Endothelial cell of umbilical vein (primary cell): ENCODE results near the gene FIBCD1. TPM values are rescaled to one million over a fixed set of nuclear protein-coding genes. Genes with fewer than 3 reads are reported as not detected.

ENCODE experiments used
- BruUV-seq: library from RNA; stranded (reverse); fragments of 400-500 nt; replicated peaks from 2 replicates; lab custom pipeline; 2021; lab: Mats Ljungman, UMichigan
- CTCF ChIA-PET: fragments of 300-600, 350-600 bp; sonication (Branson Sonifier 250); formaldehyde crosslinking; loops from one replicate; lab custom pipeline; 2021; ENCODE audit warnings: antibody characterized with exemption, inconsistent platforms; lab: Charles Lee
- POLR2A ChIA-PET: fragments of 300-600, 350-600 bp; sonication (Branson Sonifier 250); formaldehyde crosslinking; loops from one replicate; lab custom pipeline; 2021; ENCODE audit warnings: antibody characterized with exemption, inconsistent platforms; lab: Charles Lee
- DNase-seq: peaks from one replicate; pipeline ENCODE4 v3.0.0-alpha.2; 2011; ENCODE audit warnings: low read depth, low spot score
- FAIRE-seq: peaks from 2 replicates; lab custom pipeline; 2011; peaks lifted over from hg19 to GRCh38; lab: Jason Lieb, UNC
- H2AFZ ChIP-seq: 2 replicates; pipeline ENCODE4 v1.6.0; 2012; ENCODE audit warnings: low read depth, low read length, control low read depth, inconsistent platforms
- H3K27ac ChIP-seq: 2 replicates; pipeline ENCODE4 v1.5.1; 2011; ENCODE audit warnings: low read depth, mild to moderate bottlenecking, control low read depth, low read length, moderate library complexity; ENCODE audit not compliant: insufficient read depth
- H3K27me3 ChIP-seq, 2 experiments: 2 replicates each; pipeline versions ENCODE4 v1.6.0 to v1.6.1; 2011; ENCODE audit warnings: low read length in 2 of 2, mixed read lengths in 1 of 2; ENCODE audit not compliant: control insufficient read depth in 2 of 2, insufficient read depth in 2 of 2
- H3K36me3 ChIP-seq, 2 experiments: 2 replicates in 1 of 2; 3 replicates in 1 of 2; pipeline ENCODE4 v1.5.1; 2011; ENCODE audit warnings: low read length in 2 of 2, mild to moderate bottlenecking in 1 of 2, moderate library complexity in 1 of 2; ENCODE audit not compliant: control insufficient read depth in 2 of 2, insufficient read depth in 2 of 2; ENCODE audit errors: extremely low read depth in 1 of 2
- H3K4me1 ChIP-seq: 3 replicates; pipeline ENCODE4 v1.5.1; 2011; ENCODE audit warnings: mild to moderate bottlenecking, low read length; ENCODE audit not compliant: control insufficient read depth, insufficient read depth; ENCODE audit errors: extremely low read depth
- H3K4me2 ChIP-seq: 2 replicates; pipeline ENCODE4 v1.6.1; 2011; ENCODE audit warnings: low read length, control low read depth, mixed read lengths; ENCODE audit not compliant: insufficient read depth
- H3K4me3 ChIP-seq, 3 experiments: fragments of 200-600 bp in 1 of 3; sonication (generic), shearing (Covaris generic) in 1 of 3; replicated peaks in 1 of 3; 2 replicates each; pipeline ENCODE4 v1.5.1; 2011 to 2016; ENCODE audit warnings: control low read depth in 3 of 3, low read length in 3 of 3, mild to moderate bottlenecking in 2 of 3, inconsistent platforms in 1 of 3, low read depth in 1 of 3, moderate library complexity in 1 of 3; ENCODE audit not compliant: insufficient read depth in 1 of 3
- H3K79me2 ChIP-seq: 2 replicates; pipeline ENCODE4 v1.6.0; 2012; ENCODE audit warnings: low read length, inconsistent platforms; ENCODE audit not compliant: control insufficient read depth, insufficient read depth
- H3K9ac ChIP-seq: replicated peaks from 2 replicates; pipeline ENCODE3; 2011; ENCODE audit warnings: low read length, control low read depth; ENCODE audit not compliant: insufficient read depth; ENCODE audit errors: extremely low read depth
- H3K9me1 ChIP-seq: replicated peaks from 3 replicates; pipeline ENCODE4 v1.6.0; 2011; ENCODE audit warnings: mild to moderate bottlenecking, low read length; ENCODE audit not compliant: control insufficient read depth, insufficient read depth; ENCODE audit errors: extremely low read depth
- H3K9me3 ChIP-seq: replicated peaks from 2 replicates; pipeline ENCODE4 v1.5.1; 2012; ENCODE audit warnings: low read length, inconsistent platforms; ENCODE audit not compliant: control insufficient read depth, insufficient read depth
- H4K20me1 ChIP-seq: replicated peaks from 2 replicates; pipeline ENCODE3; 2011; ENCODE audit warnings: mild to moderate bottlenecking, low read length; ENCODE audit not compliant: control insufficient read depth, insufficient read depth; ENCODE audit errors: extremely low read depth
- CTCF ChIP-seq, 2 donors: IDR thresholded peaks; 1 replicate in 1 of 2; 2 replicates in 1 of 2; pipeline ENCODE4 v1.5.1; 2011; ENCODE audit warnings: low read length in 2 of 2, mild to moderate bottlenecking in 2 of 2, moderate library complexity in 2 of 2, control low read depth in 1 of 2, inconsistent platforms in 1 of 2, low read depth in 1 of 2; ENCODE audit not compliant: insufficient read depth in 1 of 2; ENCODE audit errors: extremely low read depth in 1 of 2
- EZH2 ChIP-seq: IDR thresholded peaks from 2 replicates; pipeline ENCODE4 v1.6.1; 2012; ENCODE audit warnings: borderline replicate concordance, low read depth, mild to moderate bottlenecking, moderate library complexity, low read length, inconsistent platforms; ENCODE audit not compliant: severe bottlenecking
- FOS ChIP-seq: IDR thresholded peaks from 2 replicates; pipeline ENCODE4 v1.6.1; 2011; ENCODE audit warnings: mild to moderate bottlenecking, low read length, moderate library complexity, borderline replicate concordance; ENCODE audit not compliant: insufficient read depth
- GATA2 ChIP-seq: IDR thresholded peaks from 2 replicates; pipeline ENCODE4 v1.7.0; 2011; ENCODE audit warnings: low read depth, mild to moderate bottlenecking, moderate library complexity, mixed read lengths, low read length; ENCODE audit not compliant: insufficient read length, insufficient read depth
- JUN ChIP-seq: IDR thresholded peaks from 2 replicates; pipeline ENCODE4 v1.6.1; 2011; ENCODE audit warnings: borderline replicate concordance, low read depth; ENCODE audit not compliant: insufficient read length, insufficient read depth
- MAX ChIP-seq: IDR thresholded peaks from 2 replicates; pipeline ENCODE4 v1.6.1; 2011; ENCODE audit not compliant: insufficient read depth, insufficient read length
- MYC ChIP-seq: IDR thresholded peaks from one replicate; pipeline ENCODE4 v1.6.1; 2011; ENCODE audit warnings: mild to moderate bottlenecking, low read depth, low read length
- POLR2A ChIP-seq: IDR thresholded peaks from 2 replicates; pipeline ENCODE4 v1.6.1; 2012; ENCODE audit warnings: low read depth, mild to moderate bottlenecking, control low read depth, low read length
- POLR2AphosphoS5 ChIP-seq: IDR thresholded peaks from 2 replicates; pipeline ENCODE4 v1.6.1; 2012; ENCODE audit warnings: low read depth, mild to moderate bottlenecking, control low read depth, low read length, moderate library complexity; ENCODE audit not compliant: insufficient read depth
- dilution Hi-C: fragments of 300-500 bp; cut with MboI; formaldehyde crosslinking; loops from one replicate; pipeline ENCODE4 v1.15.0; 2019; ENCODE audit warnings: low sequenced_read_pairs; ENCODE audit not compliant: extremely low pct_ligation_motif_present
- intact Hi-C: fragments of 100-400 bp; cut with micrococcal nuclease; formaldehyde crosslinking; loops from one replicate; pipeline ENCODE4 v1.10.0; 2022
- polyA plus RNA-seq, 4 experiments: library from polyadenylated mRNA; depleted of rRNA in 3 of 4; stranded (reverse) in 3 of 4; unstranded in 1 of 4; fragments of >200 nt; gene quantifications; 2 replicates each; pipeline versions ENCODE4 v1.2.1 to v1.2.3, GENCODE V29; 2011 to 2012; ENCODE audit warnings: missing spikeins in 1 of 4
- total RNA-seq: library from RNA; stranded (reverse); gene quantifications from 2 replicates; pipeline ENCODE4 v1.2.3, GENCODE V29; 2021

Gene FIBCD1
- total and polyA plus RNA-seq, 2 donors (not counting 3 experiments of a cell fraction or from before 2014, with no cell fraction given), result 0.14 TPM; not detected in 1

- Histone ChIP-seq H2AFZ (no peak overlapping the region), H3K9me1 (no peaks in the 10 kb centered on the region), H3K27me3 (no peaks in the 10 kb centered on the region), H3K79me2 (no peaks in the 10 kb centered on the region), H3K27ac (peak overlapping the region; percentile 50), H3K9ac (no peak overlapping the region), H3K4me2 (peak overlapping the region; percentile 52), H3K36me3 (no peaks in the 10 kb centered on the region), H4K20me1 (no peaks in the 10 kb centered on the region), H3K9me3 (no peaks in the 10 kb centered on the region), H3K4me1 (peaks cover 12% of the 10 kb centered on the region), H3K4me3 (no peak overlapping the region)
- no TSS peak for BruUV-seq
- DNase-seq, result peak; percentile 95
- TF ChIP-seq POLR2A (no peak), GATA2 (no peak), MYC (no peak), MAX (peak; percentile 70), POLR2AphosphoS5 (peak; percentile 87), CTCF (IDR thresholded peaks at IDR 0.05; ENCODE audit: extremely low read depth in 1 of 2, insufficient read depth in 1 of 2, low read depth in 1 of 2, low read length in 2 of 2) (no peak), JUN (peak; percentile 89), FOS (peak; percentile 97), EZH2 (no peak)
- ChIA-PET POLR2A (no interaction called here), CTCF (interaction anchor here (0.9 to 1.4 kb wide), 7 partner anchors 9 to 97 kb away, joined by 3 to 7 read pairs (median 3); no protein-coding TSS in a partner anchor)
- intact Hi-C loops (loop anchor here (1.0 kb wide), 1 partner anchor 23 kb away; the partner anchor contains the start of gene FIBCD1), dilution Hi-C loops (no loop called here)
- FAIRE-seq, result peak; percentile 99
These were observed 23.6 kb upstream of the FIBCD1 start for GRCh38 chr9:130962418-130963316.
